Upper lobe of right lung (tissue), 1 donor: Measurements from ENCODE around the gene ODR4. TPM values are rescaled to one million over a fixed set of nuclear protein-coding genes. Genes with fewer than 3 reads are reported as not detected.

Source experiments
- ATAC-seq: fragments of 200-7000 bp; cut with Tn5 transposase; one replicate; pipeline ENCODE4 v1.9.1; 2020; ENCODE audit warnings: mild to moderate bottlenecking, moderate library complexity
- DNase-seq: peaks from one replicate; pipeline ENCODE4 v3.0.0-alpha.2; 2020
- H3K27ac ChIP-seq: fragments of 200-600 bp; one replicate; pipeline ENCODE4 v1.8.0; 2022
- H3K27me3 ChIP-seq: fragments of 200-600 bp; one replicate; pipeline ENCODE4 v1.8.0; 2022; ENCODE audit warnings: mild to moderate bottlenecking
- H3K36me3 ChIP-seq: fragments of 200-600 bp; one replicate; pipeline ENCODE4 v1.8.0; 2022
- H3K4me1 ChIP-seq: fragments of 200-600 bp; one replicate; pipeline ENCODE4 v1.8.0; 2022
- H3K4me3 ChIP-seq: fragments of 200-600 bp; one replicate; pipeline ENCODE4 v1.8.0; 2022; ENCODE audit warnings: mild to moderate bottlenecking
- H3K9me3 ChIP-seq: fragments of 200-600 bp; one replicate; pipeline ENCODE4 v1.8.0; 2022
- CTCF ChIP-seq: fragments of 200-600 bp; IDR thresholded peaks from one replicate; pipeline ENCODE4 v1.8.0; 2022; ENCODE audit warnings: antibody characterized with exemption
- intact Hi-C: fragments of 100-400 bp; cut with DNase I; formaldehyde crosslinking; loops from one replicate; pipeline ENCODE4 v1.11.0; 2022
- total RNA-seq: library from RNA; stranded (reverse); fragmentation: NEBNext Ultra II Directional; extraction: Animal tissue kit (Norgen Biotek cat#: 25700); gene quantifications from one replicate; pipeline ENCODE4 v1.2.1, GENCODE V29; 2021
- donor health status: DM: no; HTN: yes; CAD: no; lungs with severe emphysema.

Gene ODR4
- total RNA-seq, 1 donor from 2014 or later: 21.6 TPM

GRCh38 chr1:186413319-186413718 is 37.7 kb downstream of the ODR4 start:
- ATAC-seq (no peak), DNase-seq (no peak)
- TF ChIP-seq CTCF: no peak
- no peaks in the 10 kb centered on the region for H3K9me3 ChIP-seq
- no peak overlapping the region for H3K4me3 ChIP-seq
- H3K27ac ChIP-seq: no peak overlapping the region
- no peaks in the 10 kb centered on the region for H3K27me3 ChIP-seq
- intact Hi-C loops: no loop called here
- H3K36me3 ChIP-seq: peaks cover 34% of the 10 kb centered on the region
- no peaks in the 10 kb centered on the region for H3K4me1 ChIP-seq

GRCh38 chr1:186418503-186418902 is 42.9 kb downstream of the ODR4 start:
- Histone ChIP-seq H3K27ac (no peak overlapping the region), H3K36me3 (peaks cover 26% of the 10 kb centered on the region)
- ATAC-seq: no peak

GRCh38 chr1:186420311-186420710 is 44.7 kb downstream of the ODR4 start:
- Histone ChIP-seq H3K27ac (peak overlapping the region; percentile 39), H3K36me3 (peaks cover 26% of the 10 kb centered on the region), H3K9me3 (no peaks in the 10 kb centered on the region), H3K4me3 (no peak overlapping the region), H3K27me3 (no peaks in the 10 kb centered on the region), H3K4me1 (no peaks in the 10 kb centered on the region)
- intact Hi-C loops: no loop called here
- DNase-seq (no peak), ATAC-seq (no peak)
- TF ChIP-seq CTCF: no peak

More at GRCh38 chr1:186418503-186418902, 42.9 kb downstream of the ODR4 start:
- Histone ChIP-seq H3K4me3 (no peak overlapping the region), H3K4me1 (no peaks in the 10 kb centered on the region), H3K9me3 (no peaks in the 10 kb centered on the region), H3K27me3 (no peaks in the 10 kb centered on the region)
- intact Hi-C loops: no loop called here
- DNase-seq: no peak
- no peak for TF ChIP-seq CTCF

GRCh38 chr1:186420923-186421322 is 45.3 kb downstream of the ODR4 start:
- H3K4me3 ChIP-seq: no peak overlapping the region
- TF ChIP-seq CTCF: no peak

GRCh38 chr1:186421446-186421845 is 45.8 kb downstream of the ODR4 start:
- Histone ChIP-seq H3K36me3 (peaks cover 26% of the 10 kb centered on the region), H3K4me1 (no peaks in the 10 kb centered on the region), H3K9me3 (no peaks in the 10 kb centered on the region), H3K27ac (no peak overlapping the region), H3K27me3 (no peaks in the 10 kb centered on the region), H3K4me3 (no peak overlapping the region)
- intact Hi-C loops: no loop called here
- TF ChIP-seq CTCF: no peak
- ATAC-seq: no peak
- no peak for DNase-seq

More at GRCh38 chr1:186420923-186421322, 45.3 kb downstream of the ODR4 start:
- no peak for DNase-seq
- no peak for ATAC-seq
- Histone ChIP-seq H3K36me3 (peaks cover 26% of the 10 kb centered on the region), H3K27me3 (no peaks in the 10 kb centered on the region), H3K4me1 (no peaks in the 10 kb centered on the region), H3K9me3 (no peaks in the 10 kb centered on the region), H3K27ac (no peak overlapping the region)
- intact Hi-C loops: no loop called here

- no peaks in the 10 kb centered on the region for H3K27me3 ChIP-seq
- DNase-seq (no peak), ATAC-seq (no peak)
- peaks cover 15% of the 10 kb centered on the region for H3K36me3 ChIP-seq
- no peak overlapping the region for H3K27ac ChIP-seq
- H3K4me3 ChIP-seq: no peak overlapping the region
- H3K4me1 ChIP-seq: no peaks in the 10 kb centered on the region
- intact Hi-C loops: no loop called here
- H3K9me3 ChIP-seq: no peaks in the 10 kb centered on the region
- no peak for TF ChIP-seq CTCF
Observed at GRCh38 chr1:186424539-186424938, 48.9 kb downstream of the ODR4 start.
